Ishikawa (cell line): ENCODE data around the gene OLR1.

ENCODE experiments used
- CEBPB ChIP-seq: IDR thresholded peaks from 2 replicates; pipeline ENCODE4 v1.6.1; 2012
- CREB1 ChIP-seq: IDR thresholded peaks from 2 replicates; pipeline ENCODE4 v1.6.1; 2012; ENCODE audit warnings: low read depth
- EGR1 ChIP-seq: IDR thresholded peaks from 2 replicates; pipeline ENCODE4 v1.6.1; 2012
- EP300 ChIP-seq: IDR thresholded peaks from 2 replicates; pipeline ENCODE4 v1.6.1; 2012; ENCODE audit warnings: borderline replicate concordance
- FOXM1 ChIP-seq: IDR thresholded peaks from 2 replicates; pipeline ENCODE4 v1.6.1; 2012; ENCODE audit warnings: low read depth, borderline replicate concordance
- MAX ChIP-seq: IDR thresholded peaks from 2 replicates; pipeline ENCODE4 v1.6.1; 2012
- RAD21 ChIP-seq: IDR thresholded peaks from 2 replicates; pipeline ENCODE4 v1.6.1; 2012; ENCODE audit warnings: low read depth
- TAF1 ChIP-seq: IDR thresholded peaks from 2 replicates; pipeline ENCODE4 v1.6.1; 2012; ENCODE audit warnings: low read depth, mild to moderate bottlenecking
- TEAD4 ChIP-seq: IDR thresholded peaks from 2 replicates; pipeline ENCODE4 v1.6.1; 2012
- USF1 ChIP-seq: IDR thresholded peaks from 2 replicates; pipeline ENCODE4 v1.6.1; 2012
- YY1 ChIP-seq: IDR thresholded peaks from 2 replicates; pipeline ENCODE4 v1.6.1; 2012; ENCODE audit warnings: low read depth
- ZBTB7A ChIP-seq: IDR thresholded peaks from 2 replicates; pipeline ENCODE4 v1.6.1; 2012; ENCODE audit warnings: low read depth
- TF ChIP-seq, protein P1 (sequence below): IDR thresholded peaks from 2 replicates; pipeline ENCODE4 v1.6.1; 2012; ENCODE audit warnings: low read depth, mild to moderate bottlenecking

GRCh38 chr12:10171973-10172728 is at the start of gene OLR1:
- TF ChIP-seq MAX (no peak), ZBTB7A (no peak), EP300 (no peak), TEAD4 (no peak), TAF1 (no peak), FOXM1 (no peak), CREB1 (no peak), CEBPB (no peak), RAD21 (no peak), YY1 (no peak), EGR1 (no peak), USF1 (no peak)
- TF ChIP-seq, protein P1, sequence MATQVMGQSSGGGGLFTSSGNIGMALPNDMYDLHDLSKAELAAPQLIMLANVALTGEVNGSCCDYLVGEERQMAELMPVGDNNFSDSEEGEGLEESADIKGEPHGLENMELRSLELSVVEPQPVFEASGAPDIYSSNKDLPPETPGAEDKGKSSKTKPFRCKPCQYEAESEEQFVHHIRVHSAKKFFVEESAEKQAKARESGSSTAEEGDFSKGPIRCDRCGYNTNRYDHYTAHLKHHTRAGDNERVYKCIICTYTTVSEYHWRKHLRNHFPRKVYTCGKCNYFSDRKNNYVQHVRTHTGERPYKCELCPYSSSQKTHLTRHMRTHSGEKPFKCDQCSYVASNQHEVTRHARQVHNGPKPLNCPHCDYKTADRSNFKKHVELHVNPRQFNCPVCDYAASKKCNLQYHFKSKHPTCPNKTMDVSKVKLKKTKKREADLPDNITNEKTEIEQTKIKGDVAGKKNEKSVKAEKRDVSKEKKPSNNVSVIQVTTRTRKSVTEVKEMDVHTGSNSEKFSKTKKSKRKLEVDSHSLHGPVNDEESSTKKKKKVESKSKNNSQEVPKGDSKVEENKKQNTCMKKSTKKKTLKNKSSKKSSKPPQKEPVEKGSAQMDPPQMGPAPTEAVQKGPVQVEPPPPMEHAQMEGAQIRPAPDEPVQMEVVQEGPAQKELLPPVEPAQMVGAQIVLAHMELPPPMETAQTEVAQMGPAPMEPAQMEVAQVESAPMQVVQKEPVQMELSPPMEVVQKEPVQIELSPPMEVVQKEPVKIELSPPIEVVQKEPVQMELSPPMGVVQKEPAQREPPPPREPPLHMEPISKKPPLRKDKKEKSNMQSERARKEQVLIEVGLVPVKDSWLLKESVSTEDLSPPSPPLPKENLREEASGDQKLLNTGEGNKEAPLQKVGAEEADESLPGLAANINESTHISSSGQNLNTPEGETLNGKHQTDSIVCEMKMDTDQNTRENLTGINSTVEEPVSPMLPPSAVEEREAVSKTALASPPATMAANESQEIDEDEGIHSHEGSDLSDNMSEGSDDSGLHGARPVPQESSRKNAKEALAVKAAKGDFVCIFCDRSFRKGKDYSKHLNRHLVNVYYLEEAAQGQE, result no peak
